Liver (tissue), 3 donors: ENCODE results near the gene FAH.

Experiments used
- FOXA1 ChIP-seq: IDR thresholded peaks from 2 replicates; pipeline ENCODE4 v1.6.1; 2016; ENCODE audit warnings: antibody characterized with exemption
- HNF4G ChIP-seq: IDR thresholded peaks from 2 replicates; pipeline ENCODE4 v1.6.1; 2016; ENCODE audit warnings: antibody characterized with exemption
- JUND ChIP-seq, 2 donors: IDR thresholded peaks; 2 replicates each; pipeline ENCODE4 v1.6.1; 2016; ENCODE audit warnings: antibody characterized with exemption in 2 of 2
- MAX ChIP-seq: IDR thresholded peaks from 2 replicates; pipeline ENCODE4 v1.6.1; 2016; ENCODE audit warnings: antibody characterized with exemption
- RAD21 ChIP-seq, 2 donors: IDR thresholded peaks; 2 replicates each; pipeline ENCODE4 v1.6.1; 2016; ENCODE audit warnings: antibody characterized with exemption in 2 of 2, mild to moderate bottlenecking in 2 of 2
- REST ChIP-seq: IDR thresholded peaks from 2 replicates; pipeline ENCODE4 v1.6.1; 2016; ENCODE audit warnings: antibody characterized with exemption, mild to moderate bottlenecking
- TAF1 ChIP-seq: conservative IDR thresholded peaks from 2 replicates; pipeline ENCODE4 v1.6.1; 2016; ENCODE audit warnings: antibody characterized with exemption, mild to moderate bottlenecking
- TF ChIP-seq, protein P1 (sequence below): fragments of 150-350 bp; IDR thresholded peaks from 2 replicates; pipeline ENCODE4 v1.5.1; 2017; ENCODE audit warnings: improper control_type of control experiment, low read depth, low read length; ENCODE audit not compliant: missing input control
- TF ChIP-seq, protein P2 (sequence below): IDR thresholded peaks from 2 replicates; pipeline ENCODE4 v1.6.1; 2016; ENCODE audit warnings: antibody characterized with exemption
- donor health status: healthy.
- donor health status: healthy.

DNA sequence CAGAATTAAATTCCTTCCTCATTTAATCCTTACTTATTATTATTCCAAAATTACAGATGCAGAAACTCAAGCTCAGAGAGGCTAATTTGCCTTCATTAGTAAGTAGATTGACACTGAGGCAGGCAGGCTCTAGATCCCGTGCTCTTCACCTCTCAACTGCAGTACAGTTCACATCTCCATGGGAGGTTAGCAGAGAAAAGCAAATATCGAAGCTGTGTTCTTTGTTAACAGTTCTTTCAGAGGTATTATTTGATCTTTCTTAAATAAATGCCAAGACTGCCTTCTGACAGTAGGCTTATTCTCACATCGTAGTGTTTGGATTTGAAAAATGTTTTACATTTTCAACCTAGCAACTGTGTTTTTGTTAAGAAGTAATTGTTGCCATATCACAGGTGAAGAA lies 15.9 kb upstream of the FAH start:
- TF ChIP-seq, protein P1, sequence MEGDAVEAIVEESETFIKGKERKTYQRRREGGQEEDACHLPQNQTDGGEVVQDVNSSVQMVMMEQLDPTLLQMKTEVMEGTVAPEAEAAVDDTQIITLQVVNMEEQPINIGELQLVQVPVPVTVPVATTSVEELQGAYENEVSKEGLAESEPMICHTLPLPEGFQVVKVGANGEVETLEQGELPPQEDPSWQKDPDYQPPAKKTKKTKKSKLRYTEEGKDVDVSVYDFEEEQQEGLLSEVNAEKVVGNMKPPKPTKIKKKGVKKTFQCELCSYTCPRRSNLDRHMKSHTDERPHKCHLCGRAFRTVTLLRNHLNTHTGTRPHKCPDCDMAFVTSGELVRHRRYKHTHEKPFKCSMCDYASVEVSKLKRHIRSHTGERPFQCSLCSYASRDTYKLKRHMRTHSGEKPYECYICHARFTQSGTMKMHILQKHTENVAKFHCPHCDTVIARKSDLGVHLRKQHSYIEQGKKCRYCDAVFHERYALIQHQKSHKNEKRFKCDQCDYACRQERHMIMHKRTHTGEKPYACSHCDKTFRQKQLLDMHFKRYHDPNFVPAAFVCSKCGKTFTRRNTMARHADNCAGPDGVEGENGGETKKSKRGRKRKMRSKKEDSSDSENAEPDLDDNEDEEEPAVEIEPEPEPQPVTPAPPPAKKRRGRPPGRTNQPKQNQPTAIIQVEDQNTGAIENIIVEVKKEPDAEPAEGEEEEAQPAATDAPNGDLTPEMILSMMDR = no peak
- TF ChIP-seq, protein P2, sequence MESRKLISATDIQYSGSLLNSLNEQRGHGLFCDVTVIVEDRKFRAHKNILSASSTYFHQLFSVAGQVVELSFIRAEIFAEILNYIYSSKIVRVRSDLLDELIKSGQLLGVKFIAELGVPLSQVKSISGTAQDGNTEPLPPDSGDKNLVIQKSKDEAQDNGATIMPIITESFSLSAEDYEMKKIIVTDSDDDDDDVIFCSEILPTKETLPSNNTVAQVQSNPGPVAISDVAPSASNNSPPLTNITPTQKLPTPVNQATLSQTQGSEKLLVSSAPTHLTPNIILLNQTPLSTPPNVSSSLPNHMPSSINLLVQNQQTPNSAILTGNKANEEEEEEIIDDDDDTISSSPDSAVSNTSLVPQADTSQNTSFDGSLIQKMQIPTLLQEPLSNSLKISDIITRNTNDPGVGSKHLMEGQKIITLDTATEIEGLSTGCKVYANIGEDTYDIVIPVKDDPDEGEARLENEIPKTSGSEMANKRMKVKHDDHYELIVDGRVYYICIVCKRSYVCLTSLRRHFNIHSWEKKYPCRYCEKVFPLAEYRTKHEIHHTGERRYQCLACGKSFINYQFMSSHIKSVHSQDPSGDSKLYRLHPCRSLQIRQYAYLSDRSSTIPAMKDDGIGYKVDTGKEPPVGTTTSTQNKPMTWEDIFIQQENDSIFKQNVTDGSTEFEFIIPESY = no peak
- no peak for TF ChIP-seq REST
- no peak for TF ChIP-seq JUND (IDR thresholded peaks at IDR 0.05)
- no peak for TF ChIP-seq HNF4G
- no peak for TF ChIP-seq MAX
- TF ChIP-seq RAD21 (IDR thresholded peaks at IDR 0.05) = no peak
- no peak for TF ChIP-seq TAF1
- no peak for TF ChIP-seq FOXA1
